Heart left ventricle (tissue), 16 donors: Measurements from ENCODE around the gene OR2L8. TPM values are rescaled to one million over a fixed set of nuclear protein-coding genes. Genes with fewer than 3 reads are reported as not detected.

Source experiments
- ATAC-seq, 4 donors: fragments of 200-7000 bp; cut with Tn5 transposase; one replicate each; pipeline ENCODE4 v1.9.1; 2020 to 2022; ENCODE audit warnings: moderate library complexity in 4 of 4, mild to moderate bottlenecking in 3 of 4, moderate number of reproducible peaks in 1 of 4
- DNase-seq, 5 donors: peaks; one replicate each; pipeline ENCODE4 v3.0.0-alpha.2; 2020
- H3K27ac ChIP-seq, 12 donors: fragments of 200-600 bp; sonication (generic) in 4 of 12; one replicate each; pipeline versions ENCODE4 v1.5.0 to v1.8.0; 2016 to 2022; ENCODE audit warnings: mild to moderate bottlenecking in 2 of 12
- H3K27me3 ChIP-seq, 9 donors: fragments of 200-600 bp; sonication (generic) in 2 of 9; one replicate each; pipeline versions ENCODE4 v1.5.1 to v1.8.0; 2016 to 2022; ENCODE audit warnings: mild to moderate bottlenecking in 3 of 9
- H3K36me3 ChIP-seq, 9 donors: fragments of 200-600 bp; sonication (generic) in 2 of 9; one replicate each; pipeline versions ENCODE4 v1.5.0 to v1.8.0; 2018 to 2022; ENCODE audit warnings: mild to moderate bottlenecking in 2 of 9
- H3K4me1 ChIP-seq, 12 donors: fragments of 200-600 bp; sonication (generic) in 4 of 12; one replicate each; pipeline versions ENCODE4 v1.5.0 to v1.8.0; 2016 to 2022; ENCODE audit warnings: mild to moderate bottlenecking in 3 of 12
- H3K4me3 ChIP-seq, 12 donors: fragments of 200-600 bp; sonication (generic) in 4 of 12; one replicate each; pipeline versions ENCODE4 v1.5.0 to v1.8.0; 2017 to 2022; ENCODE audit warnings: mild to moderate bottlenecking in 9 of 12, moderate library complexity in 4 of 12
- H3K9me3 ChIP-seq, 12 donors: fragments of 200-600 bp; sonication (generic) in 4 of 12; one replicate each; pipeline versions ENCODE4 v1.5.0 to v1.8.0; 2016 to 2022; ENCODE audit warnings: mild to moderate bottlenecking in 1 of 12
- CTCF ChIP-seq, 12 donors: fragments of 200-600 bp; sonication (generic) in 4 of 12; IDR thresholded peaks; one replicate each; pipeline versions ENCODE4 v1.5.0 to v1.8.0; 2018 to 2022; ENCODE audit warnings: antibody characterized with exemption in 12 of 12, mild to moderate bottlenecking in 5 of 12
- POLR2A ChIP-seq, 2 donors: fragments of 450-650 bp; IDR thresholded peaks; one replicate each; pipeline ENCODE4 v1.6.1; 2017; ENCODE audit warnings: antibody characterized with exemption in 2 of 2, mild to moderate bottlenecking in 2 of 2, moderate library complexity in 2 of 2
- WGBS, 4 donors: extraction: QIAGEN DNeasy Blood & Tissue Kit in 2 of 4; methylation state at CpG; one replicate each; pipeline versions ENCODE4 v1.1.5 to v1.1.7; 2013 to 2018; 5-methylcytosine and 5-hydroxymethylcytosine counted together
- intact Hi-C, 10 donors: fragments of 100-400 bp; cut with DNase I; formaldehyde crosslinking; loops; one replicate each; pipeline versions ENCODE4 v1.11.1 to v1.14.2; 2022
- polyA plus RNA-seq, 2 donors: library from polyadenylated mRNA; stranded (reverse); fragments of 200-250 nt; gene quantifications; one replicate each; pipeline ENCODE4 v1.2.3, GENCODE V29; 2013
- total RNA-seq, 9 donors: library from RNA; depleted of rRNA in 2 of 9; stranded (reverse); fragments of >200 nt in 2 of 9; fragmentation: NEBNext Ultra II Directional in 3 of 9; extraction: Animal tissue kit (Norgen Biotek cat#: 25700) in 3 of 9; gene quantifications; one replicate each; pipeline versions ENCODE4 v1.1.0 to v1.2.4, GENCODE V29; 2016 to 2023
- donor health status: ischemic (EF 13 %, LVEDD 7.1; RV severe dilation, severe dysfunction).
- donor health status: healthy with polysubstance abuse.
- donor health status: DM: no; HTN: yes; CAD: no.
- donor health status: DM: no; HTN: no; CAD: no.
- donor health status: ischemic (EF 25% LVEDD 6.9; RV normal size, moderate dysfunction).
- donor health status: ischemic (EF 25% LVEDD 5.7; RV mildly dilated, moderate dysfunction).
- donor health status: healthy.
- donor health status: DM: yes; HTN: yes; CAD: no.
- donor health status: ischemic (EF 35%, LVEDD 5.7; RV mildly dilated, moderate dysfunction).
- donor health status: nonischemic (EF 11% LVEDD 7.7; RV severe dilation, severe dysfunction).
- donor health status: DM: yes; HTN: yes; CAD: no.
- donor health status: PGD.
- donor health status: ischemic (EF 29% LVEDD 5.4; RV normal size, mild dysfunction).
- donor health status: nonischemic (EF 23%, LVEDD 6.1; RV moderate dilation, normal function).

Gene OR2L8
- total and polyA plus RNA-seq, 11 donors = not detected

- Histone ChIP-seq H3K36me3 (no peaks in the 10 kb centered on the region), H3K27ac (no peak overlapping the region), H3K27me3 (no peaks in the 10 kb centered on the region), H3K4me3 (no peak overlapping the region), H3K9me3 (peaks cover 0 to 7% (median 0%) of the 10 kb centered on the region in 12 donors), H3K4me1 (no peaks in the 10 kb centered on the region)
- TF ChIP-seq POLR2A (IDR thresholded peaks at IDR 0.05) = no peak
- TF ChIP-seq CTCF (IDR thresholded peaks at IDR 0.05) = no peak
- intact Hi-C loops = no loop called here
- no peak for ATAC-seq
- no peak for DNase-seq
- 68 to 75% (median 71%) methylated on average over 5 of the region's 5 CpGs for WGBS, 4 donors
Observed at GRCh38 chr1:247966532-247967204, 18.0 kb downstream of the OR2L8 start.

- no peaks in the 10 kb centered on the region for H3K4me1 ChIP-seq
- no peak for ATAC-seq
- H3K27ac ChIP-seq = no peak overlapping the region
- DNase-seq = no peak
- H3K36me3 ChIP-seq = no peaks in the 10 kb centered on the region
- intact Hi-C loops = no loop called here
- H3K27me3 ChIP-seq = no peaks in the 10 kb centered on the region
- no peak overlapping the region for H3K4me3 ChIP-seq
- H3K9me3 ChIP-seq = no peaks in the 10 kb centered on the region
- WGBS, 4 donors = 45 to 51% (median 49%) methylated on average over 2 of the region's 2 CpGs
- TF ChIP-seq POLR2A (IDR thresholded peaks at IDR 0.05) = no peak
- no peak for TF ChIP-seq CTCF (IDR thresholded peaks at IDR 0.05)
Observed at GRCh38 chr1:247992986-247993385, 44.3 kb downstream of the OR2L8 start.

- TF ChIP-seq POLR2A (IDR thresholded peaks at IDR 0.05) = no peak
- TF ChIP-seq CTCF (IDR thresholded peaks at IDR 0.05) = no peak
- DNase-seq (no peak), ATAC-seq (no peak)
Observed at GRCh38 chr1:247998811-247999210, 50.2 kb downstream of the OR2L8 start.

More at GRCh38 chr1:247998811-247999210, 50.2 kb downstream of the OR2L8 start:
- H3K4me3 ChIP-seq = no peak overlapping the region
- no peaks in the 10 kb centered on the region for H3K9me3 ChIP-seq
- intact Hi-C loops = no loop called here
- H3K27ac ChIP-seq = no peak overlapping the region
- WGBS, 4 donors = 22 to 48% (median 32%) methylated on average over 2 of the region's 2 CpGs
- H3K4me1 ChIP-seq = no peaks in the 10 kb centered on the region
- no peaks in the 10 kb centered on the region for H3K27me3 ChIP-seq
- H3K36me3 ChIP-seq = no peaks in the 10 kb centered on the region

Other genes with a start within 250 kb of the OR2L8 start
- gene OR6F1, start 232.2 kb upstream of the OR2L8 start, total RNA-seq = not detected
- gene OR6F1, start 232.2 kb upstream of the OR2L8 start, polyA plus RNA-seq = not detected
- gene OR14K1, start 210.2 kb upstream of the OR2L8 start, total RNA-seq = not detected
- gene OR14K1, start 210.2 kb upstream of the OR2L8 start, polyA plus RNA-seq = not detected
- gene OR14A2, start 200.7 kb upstream of the OR2L8 start, total RNA-seq = not detected
- gene OR14A2, start 200.7 kb upstream of the OR2L8 start, polyA plus RNA-seq = not detected
- not detected for gene OR1C1, start 188.3 kb upstream of the OR2L8 start, total RNA-seq
- gene OR1C1, start 188.3 kb upstream of the OR2L8 start, polyA plus RNA-seq = not detected
- not detected for gene OR14A16, start 124.7 kb upstream of the OR2L8 start, total RNA-seq
- not detected for gene OR14A16, start 124.7 kb upstream of the OR2L8 start, polyA plus RNA-seq
- gene OR11L1, start 107.0 kb upstream of the OR2L8 start, total RNA-seq = not detected
- not detected for gene OR11L1, start 107.0 kb upstream of the OR2L8 start, polyA plus RNA-seq
- gene TRIM58, start 91.7 kb upstream of the OR2L8 start, total RNA-seq = 1 to 10 TPM in 2 of 9 donors, under 1 TPM in 6, not detected in 1; 0.15 to 9.6 (median 0.37) TPM
- gene TRIM58, start 91.7 kb upstream of the OR2L8 start, polyA plus RNA-seq = under 1 TPM in 1 of 2 donors, not detected in 1; 0.11 TPM
- gene OR2W3, start 53.3 kb upstream of the OR2L8 start, total RNA-seq = 1 to 10 TPM in 1 of 9 donors, under 1 TPM in 1, not detected in 7; 0.91 to 1.7 TPM
- not detected for gene OR2W3, start 53.3 kb upstream of the OR2L8 start, polyA plus RNA-seq
- not detected for gene OR2T8, start 28.6 kb upstream of the OR2L8 start, total RNA-seq
- gene OR2T8, start 28.6 kb upstream of the OR2L8 start, polyA plus RNA-seq = not detected
- not detected for gene OR2AJ1, start 24.0 kb upstream of the OR2L8 start, total RNA-seq
- not detected for gene OR2AJ1, start 24.0 kb upstream of the OR2L8 start, polyA plus RNA-seq
- under 1 TPM in 1 of 9 donors, not detected in 8; 0.25 TPM for gene OR2AK2, start 16.4 kb downstream of the OR2L8 start, total RNA-seq
- gene OR2AK2, start 16.4 kb downstream of the OR2L8 start, polyA plus RNA-seq = not detected
- gene OR2L5, start 64.8 kb downstream of the OR2L8 start, total RNA-seq = not detected
- gene OR2L5, start 64.8 kb downstream of the OR2L8 start, polyA plus RNA-seq = not detected
- under 1 TPM in 1 of 9 donors, not detected in 8; 0.07 TPM for gene OR2L2, start 81.2 kb downstream of the OR2L8 start, total RNA-seq
- not detected for gene OR2L2, start 81.2 kb downstream of the OR2L8 start, polyA plus RNA-seq
- not detected for gene OR2L3, start 98.0 kb downstream of the OR2L8 start, total RNA-seq
- gene OR2L3, start 98.0 kb downstream of the OR2L8 start, polyA plus RNA-seq = not detected
- gene OR2L13, start 146.3 kb downstream of the OR2L8 start, total RNA-seq = not detected
- gene OR2L13, start 146.3 kb downstream of the OR2L8 start, polyA plus RNA-seq = not detected
- gene OR2M5, start 196.3 kb downstream of the OR2L8 start, total RNA-seq = not detected
- not detected for gene OR2M5, start 196.3 kb downstream of the OR2L8 start, polyA plus RNA-seq
- gene OR2M2, start 226.0 kb downstream of the OR2L8 start, total RNA-seq = not detected
- not detected for gene OR2M2, start 226.0 kb downstream of the OR2L8 start, polyA plus RNA-seq
- gene OR2M3, start 248.4 kb downstream of the OR2L8 start, total RNA-seq = not detected
- gene OR2M3, start 248.4 kb downstream of the OR2L8 start, polyA plus RNA-seq = not detected